ENCODE measurements around the gene MAD1L1. TPM values are rescaled to one million over a fixed set of nuclear protein-coding genes. Genes with fewer than 3 reads are reported as not detected.

Gene MAD1L1
- total RNA-seq, 1 donor from 2014 or later: 53.8 TPM

GRCh38 chr7:2201686-2202360, 30.9 kb downstream of the MAD1L1 start:
- peaks cover 16% of the 10 kb centered on the region for H3K4me1 Mint-ChIP-seq
- no peaks in the 10 kb centered on the region for H3K27me3 Mint-ChIP-seq (ENCODE audit: low read depth)
- no peak overlapping the region for H3K27ac Mint-ChIP-seq (ENCODE audit: unreplicated experiment)
- no peak for DNase-seq (ENCODE audit: low read depth, low spot score)
- no peak for TF ChIP-seq CTCF (conservative IDR thresholded peaks at IDR 0.05)
- no peak overlapping the region for H3K4me3 Mint-ChIP-seq
- peaks cover 8% of the 10 kb centered on the region for H3K36me3 Mint-ChIP-seq (ENCODE audit: low read depth)
- no peaks in the 10 kb centered on the region for H3K9me3 Mint-ChIP-seq

- Mint-ChIP-seq H3K36me3 (ENCODE audit: low read depth) (peaks cover 15% of the 10 kb centered on the region), H3K9me3 (no peaks in the 10 kb centered on the region), H3K4me1 (peaks cover 16% of the 10 kb centered on the region), H3K27me3 (ENCODE audit: low read depth) (no peaks in the 10 kb centered on the region), H3K27ac (ENCODE audit: unreplicated experiment) (no peak overlapping the region), H3K4me3 (no peak overlapping the region)
- TF ChIP-seq CTCF (conservative IDR thresholded peaks at IDR 0.05): no peak
- DNase-seq (ENCODE audit: low read depth, low spot score): no peak
Observed at GRCh38 chr7:2201128-2201527, 31.6 kb downstream of the MAD1L1 start.

- Mint-ChIP-seq H3K4me1 (peaks cover 16% of the 10 kb centered on the region), H3K4me3 (no peak overlapping the region), H3K27ac (ENCODE audit: unreplicated experiment) (no peak overlapping the region), H3K36me3 (ENCODE audit: low read depth) (peaks cover 20% of the 10 kb centered on the region), H3K27me3 (ENCODE audit: low read depth) (no peaks in the 10 kb centered on the region), H3K9me3 (no peaks in the 10 kb centered on the region)
- TF ChIP-seq CTCF (conservative IDR thresholded peaks at IDR 0.05): no peak
- no peak for DNase-seq (ENCODE audit: low read depth, low spot score)
Observed at GRCh38 chr7:2200584-2200980, 32.2 kb downstream of the MAD1L1 start.

- Mint-ChIP-seq H3K9me3 (no peaks in the 10 kb centered on the region), H3K27ac (ENCODE audit: unreplicated experiment) (no peak overlapping the region), H3K36me3 (ENCODE audit: low read depth) (peaks cover 25% of the 10 kb centered on the region), H3K4me1 (peaks cover 16% of the 10 kb centered on the region), H3K4me3 (no peak overlapping the region), H3K27me3 (ENCODE audit: low read depth) (no peaks in the 10 kb centered on the region)
- no peak for TF ChIP-seq CTCF (conservative IDR thresholded peaks at IDR 0.05)
- no peak for DNase-seq (ENCODE audit: low read depth, low spot score)
Observed at GRCh38 chr7:2199956-2200583, 32.7 kb downstream of the MAD1L1 start.

- no peak for TF ChIP-seq CTCF (conservative IDR thresholded peaks at IDR 0.05)
- Mint-ChIP-seq H3K4me3 (no peak overlapping the region), H3K36me3 (ENCODE audit: low read depth) (peaks cover 25% of the 10 kb centered on the region), H3K27ac (ENCODE audit: unreplicated experiment) (no peak overlapping the region), H3K27me3 (ENCODE audit: low read depth) (no peaks in the 10 kb centered on the region), H3K9me3 (no peaks in the 10 kb centered on the region), H3K4me1 (peaks cover 15% of the 10 kb centered on the region)
- DNase-seq (ENCODE audit: low read depth, low spot score): no peak
Observed at GRCh38 chr7:2199528-2199927, 33.2 kb downstream of the MAD1L1 start.

All from neural crest cell (in vitro differentiated cells).